Gastroesophageal sphincter (tissue), 4 donors: ENCODE results near the gene ISLR. TPM values are rescaled to one million over a fixed set of nuclear protein-coding genes. Genes with fewer than 3 reads are reported as not detected.

Experiments used
- ATAC-seq: fragments of 150-250 bp; one replicate; pipeline ENCODE4 v1.9.1; 2016; ENCODE audit warnings: mild to moderate bottlenecking, moderate library complexity
- H3K27ac ChIP-seq, 4 donors: fragments of 200-600 bp; sonication (generic) in 3 of 4; 1 replicate in 3 of 4; 2 replicates in 1 of 4; pipeline ENCODE4 v1.5.1; 2016 to 2019
- H3K27me3 ChIP-seq: fragments of 200-600 bp; sonication (generic); one replicate; pipeline ENCODE4 v1.5.1; 2019
- H3K36me3 ChIP-seq, 2 donors: fragments of 200-600 bp; sonication (generic); one replicate each; pipeline ENCODE4 v1.5.1; 2019; ENCODE audit warnings: control low read depth in 1 of 2
- H3K4me1 ChIP-seq, 3 donors: fragments of 200-600 bp; sonication (generic); 1 replicate in 2 of 3; 2 replicates in 1 of 3; pipeline ENCODE4 v1.5.1; 2016 to 2019; ENCODE audit warnings: control low read depth in 2 of 3
- H3K4me3 ChIP-seq, 2 donors: fragments of 200-600 bp; sonication (generic); one replicate each; pipeline ENCODE4 v1.5.1; 2019; ENCODE audit warnings: mild to moderate bottlenecking in 1 of 2, moderate library complexity in 1 of 2
- H3K9me3 ChIP-seq, 3 donors: fragments of 200-600 bp; sonication (generic); one replicate each; pipeline ENCODE4 v1.5.1; 2017 to 2019; ENCODE audit warnings: control low read depth in 2 of 3
- CTCF ChIP-seq, 4 experiments: fragments of 200-600 bp in 2 of 4; fragments of 450-650 bp in 2 of 4; sonication (generic) in 1 of 4; IDR thresholded peaks; one replicate each; pipeline ENCODE4 v1.5.1; 2017 to 2019; ENCODE audit warnings: antibody characterized with exemption in 4 of 4, mild to moderate bottlenecking in 2 of 4, moderate library complexity in 2 of 4
- EP300 ChIP-seq: sonication (generic); formaldehyde crosslinking; IDR thresholded peaks from one replicate; pipeline ENCODE4 v1.6.1; 2017; ENCODE audit warnings: antibody characterized with exemption, mild to moderate bottlenecking
- POLR2A ChIP-seq, 2 donors: fragments of 450-650 bp; IDR thresholded peaks; one replicate each; pipeline ENCODE4 v1.6.1; 2017; ENCODE audit warnings: antibody characterized with exemption in 2 of 2, mild to moderate bottlenecking in 2 of 2, moderate library complexity in 1 of 2
- POLR2AphosphoS5 ChIP-seq: sonication (generic); formaldehyde crosslinking; IDR thresholded peaks from one replicate; pipeline ENCODE4 v1.6.1; 2017; ENCODE audit warnings: antibody characterized with exemption
- WGBS, 2 donors: methylation state at CpG; one replicate each; pipeline ENCODE4 v1.1.5; 2018; ENCODE audit warnings: low coverage in 1 of 2; 5-methylcytosine and 5-hydroxymethylcytosine counted together
- total RNA-seq, 4 donors: library from RNA; depleted of rRNA; stranded (reverse); fragments of >200 nt; gene quantifications; one replicate each; pipeline ENCODE4 v1.1.0, GENCODE V29; 2016

Gene ISLR
- total RNA-seq, 4 donors from 2014 or later = 52.6 to 152 (median 89.5) TPM

- TF ChIP-seq EP300 = no peak
- TF ChIP-seq POLR2A (IDR thresholded peaks at IDR 0.05) = no peak
- TF ChIP-seq CTCF (IDR thresholded peaks at IDR 0.05) = no peak
- TF ChIP-seq POLR2AphosphoS5 = no peak
- no peaks in the 10 kb centered on the region for H3K36me3 ChIP-seq
- 14 to 48% methylated on average over 1 to 2 of the region's 3 CpGs for WGBS, 2 donors
- no peaks in the 10 kb centered on the region for H3K9me3 ChIP-seq
- peak overlapping the region in 1 of 4 donors; percentile 45 for H3K27ac ChIP-seq
- ATAC-seq = peak; percentile 24
- no peaks in the 10 kb centered on the region for H3K27me3 ChIP-seq
- peaks cover 0 to 58% (median 25%) of the 10 kb centered on the region in 3 donors for H3K4me1 ChIP-seq
- H3K4me3 ChIP-seq = no peak overlapping the region
These were observed 4.8 kb upstream of the ISLR start for GRCh38 chr15:74168711-74169126.

DNA sequence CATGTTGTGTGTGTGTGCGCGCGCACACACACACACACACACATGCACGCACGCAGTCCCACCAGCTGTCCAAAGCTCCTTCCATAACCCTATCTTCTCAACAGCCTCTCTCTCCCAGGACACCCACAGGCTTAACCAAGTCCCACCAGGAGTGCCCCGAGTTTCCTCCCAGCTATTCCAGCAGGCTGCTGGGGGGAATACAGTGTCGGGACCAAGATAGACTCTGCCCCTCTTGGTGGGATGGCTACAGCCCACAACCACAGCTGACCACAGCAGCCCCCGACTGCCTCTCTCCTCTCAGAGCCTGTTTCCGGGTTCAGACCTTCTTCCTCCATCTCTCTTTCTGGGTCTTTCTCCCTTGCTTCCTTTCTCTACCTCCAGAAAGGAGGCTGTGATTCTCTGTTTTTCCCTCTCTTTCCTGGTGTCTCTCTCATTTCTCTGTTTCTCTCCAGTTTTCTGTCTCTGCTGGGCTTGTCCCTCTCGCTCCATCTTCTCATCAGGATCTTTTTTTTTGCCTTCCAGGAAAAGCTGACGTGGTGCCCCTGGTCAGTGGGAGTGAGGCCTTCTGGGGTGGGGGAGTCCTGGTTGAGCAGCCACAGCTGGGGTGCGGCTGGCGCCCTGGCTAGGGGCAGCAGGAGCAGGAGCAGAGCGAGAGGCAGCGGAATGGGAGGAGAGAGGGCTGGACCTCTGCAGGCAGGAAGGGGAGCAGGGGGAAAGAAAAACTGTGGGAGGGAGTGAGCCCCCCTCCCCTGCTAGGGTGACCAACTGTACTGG, 3.3 kb upstream of the ISLR start:
- Histone ChIP-seq H3K27me3 (no peaks in the 10 kb centered on the region), H3K9me3 (no peaks in the 10 kb centered on the region), H3K36me3 (peaks cover 0 to 2% of the 10 kb centered on the region in 2 donors), H3K4me1 (peaks cover 0 to 74% (median 31%) of the 10 kb centered on the region in 3 donors), H3K27ac (peak overlapping the region in 2 of 4 donors; percentile 7 to 45), H3K4me3 (no peak overlapping the region)
- ATAC-seq = no peak
- TF ChIP-seq EP300 = no peak
- TF ChIP-seq POLR2A (IDR thresholded peaks at IDR 0.05) = no peak
- TF ChIP-seq CTCF (IDR thresholded peaks at IDR 0.05) = no peak
- no peak for TF ChIP-seq POLR2AphosphoS5
- 81 to 84% methylated on average over 3 to 8 of the region's 15 CpGs for WGBS, 2 donors

DNA sequence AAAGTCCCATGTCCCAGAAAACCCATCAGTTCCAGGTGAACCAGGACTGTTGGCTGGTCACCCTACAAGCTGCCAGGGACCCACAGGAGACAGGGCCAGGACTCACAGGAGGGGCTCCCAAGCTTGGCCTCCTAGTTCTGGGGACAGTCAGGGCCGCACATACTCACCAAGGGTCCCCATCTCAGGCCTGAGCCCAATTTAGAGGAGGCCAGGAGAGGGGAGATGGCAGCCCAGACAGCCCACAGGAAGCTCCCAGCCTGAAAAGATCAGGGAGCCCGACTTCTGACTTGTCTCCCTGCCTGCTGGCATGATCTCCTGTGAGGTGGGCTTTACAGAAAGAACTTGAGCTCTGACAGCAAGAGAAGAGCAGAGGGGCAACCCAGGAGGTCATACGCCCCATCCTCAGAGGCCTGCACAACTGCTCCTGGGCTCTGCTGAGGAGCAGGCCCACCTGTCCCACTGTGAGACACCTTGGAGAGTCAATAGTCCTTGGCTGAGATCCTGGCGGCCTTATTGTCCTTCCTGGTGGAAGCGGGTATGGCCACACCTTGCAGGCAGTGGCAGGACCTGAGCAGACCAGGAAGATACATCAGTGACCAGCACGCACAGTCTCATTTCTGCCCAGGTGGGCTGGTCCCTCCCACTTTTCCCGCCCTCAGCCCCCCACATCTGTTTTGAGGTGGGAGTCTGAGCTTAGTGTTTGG, 2.5 kb upstream of the ISLR start:
- H3K27ac ChIP-seq = peak overlapping the region in 2 of 4 donors; percentile 7 to 45
- H3K36me3 ChIP-seq = peaks cover 0 to 10% of the 10 kb centered on the region in 2 donors
- no peaks in the 10 kb centered on the region for H3K9me3 ChIP-seq
- no peak for ATAC-seq
- peaks cover 0 to 81% (median 38%) of the 10 kb centered on the region in 3 donors for H3K4me1 ChIP-seq
- WGBS, 2 donors = 80% methylated on average over 1 of the region's 7 CpGs; no CpG with 5 or more reads in 1 of the 2 donors
- no peak overlapping the region for H3K4me3 ChIP-seq
- TF ChIP-seq CTCF (IDR thresholded peaks at IDR 0.05) (no peak), POLR2A (IDR thresholded peaks at IDR 0.05) (no peak), POLR2AphosphoS5 (no peak), EP300 (no peak)
- H3K27me3 ChIP-seq = no peaks in the 10 kb centered on the region

- Histone ChIP-seq H3K27ac (peak overlapping the region in 3 of 4 donors; percentile 82 to 84 (median 84)), H3K4me1 (peaks cover 0 to 92% (median 44%) of the 10 kb centered on the region in 3 donors), H3K27me3 (no peaks in the 10 kb centered on the region), H3K36me3 (peaks cover 0 to 12% of the 10 kb centered on the region in 2 donors), H3K9me3 (no peaks in the 10 kb centered on the region), H3K4me3 (no peak overlapping the region)
- WGBS, 2 donors = 40% methylated on average over 1 of the region's 1 CpG; no CpG with 5 or more reads in 1 of the 2 donors
- TF ChIP-seq POLR2A (IDR thresholded peaks at IDR 0.05) = no peak
- TF ChIP-seq CTCF (IDR thresholded peaks at IDR 0.05) = no peak
- TF ChIP-seq POLR2AphosphoS5 = no peak
- no peak for ATAC-seq
These were observed 1.5 kb upstream of the ISLR start for GRCh38 chr15:74171965-74172541.
